Measurements from ENCODE around the gene MMP14.

- no peak for TF ChIP-seq CTCF (IDR thresholded peaks at IDR 0.05; ENCODE audit: insufficient read depth, low read length)
- no peak for TF ChIP-seq POLR2AphosphoS5 (IDR thresholded peaks at IDR 0.05; ENCODE audit: low read depth)
- TF ChIP-seq, protein P1, sequence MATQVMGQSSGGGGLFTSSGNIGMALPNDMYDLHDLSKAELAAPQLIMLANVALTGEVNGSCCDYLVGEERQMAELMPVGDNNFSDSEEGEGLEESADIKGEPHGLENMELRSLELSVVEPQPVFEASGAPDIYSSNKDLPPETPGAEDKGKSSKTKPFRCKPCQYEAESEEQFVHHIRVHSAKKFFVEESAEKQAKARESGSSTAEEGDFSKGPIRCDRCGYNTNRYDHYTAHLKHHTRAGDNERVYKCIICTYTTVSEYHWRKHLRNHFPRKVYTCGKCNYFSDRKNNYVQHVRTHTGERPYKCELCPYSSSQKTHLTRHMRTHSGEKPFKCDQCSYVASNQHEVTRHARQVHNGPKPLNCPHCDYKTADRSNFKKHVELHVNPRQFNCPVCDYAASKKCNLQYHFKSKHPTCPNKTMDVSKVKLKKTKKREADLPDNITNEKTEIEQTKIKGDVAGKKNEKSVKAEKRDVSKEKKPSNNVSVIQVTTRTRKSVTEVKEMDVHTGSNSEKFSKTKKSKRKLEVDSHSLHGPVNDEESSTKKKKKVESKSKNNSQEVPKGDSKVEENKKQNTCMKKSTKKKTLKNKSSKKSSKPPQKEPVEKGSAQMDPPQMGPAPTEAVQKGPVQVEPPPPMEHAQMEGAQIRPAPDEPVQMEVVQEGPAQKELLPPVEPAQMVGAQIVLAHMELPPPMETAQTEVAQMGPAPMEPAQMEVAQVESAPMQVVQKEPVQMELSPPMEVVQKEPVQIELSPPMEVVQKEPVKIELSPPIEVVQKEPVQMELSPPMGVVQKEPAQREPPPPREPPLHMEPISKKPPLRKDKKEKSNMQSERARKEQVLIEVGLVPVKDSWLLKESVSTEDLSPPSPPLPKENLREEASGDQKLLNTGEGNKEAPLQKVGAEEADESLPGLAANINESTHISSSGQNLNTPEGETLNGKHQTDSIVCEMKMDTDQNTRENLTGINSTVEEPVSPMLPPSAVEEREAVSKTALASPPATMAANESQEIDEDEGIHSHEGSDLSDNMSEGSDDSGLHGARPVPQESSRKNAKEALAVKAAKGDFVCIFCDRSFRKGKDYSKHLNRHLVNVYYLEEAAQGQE (IDR thresholded peaks at IDR 0.05; ENCODE audit: insufficient replicate concordance, low read depth): no peak
Measured at GRCh38 chr14:22849212-22849819, 12.9 kb downstream of the MMP14 start.

Data from HL-60 (cell line).